G401.6 (cell line): ENCODE results near the gene TTLL10.
"Not testable (repeated sequence)": the region's sequence is repeated elsewhere in the genome, so short reads cannot be mapped to it uniquely, and the experiment has no call there.

Source experiments
- FAIRE-seq: peaks from 2 replicates; lab custom pipeline; 2012; peaks lifted over from hg19 to GRCh38; lab: Jason Lieb, UNC

The TTLL10 gene

DNA sequence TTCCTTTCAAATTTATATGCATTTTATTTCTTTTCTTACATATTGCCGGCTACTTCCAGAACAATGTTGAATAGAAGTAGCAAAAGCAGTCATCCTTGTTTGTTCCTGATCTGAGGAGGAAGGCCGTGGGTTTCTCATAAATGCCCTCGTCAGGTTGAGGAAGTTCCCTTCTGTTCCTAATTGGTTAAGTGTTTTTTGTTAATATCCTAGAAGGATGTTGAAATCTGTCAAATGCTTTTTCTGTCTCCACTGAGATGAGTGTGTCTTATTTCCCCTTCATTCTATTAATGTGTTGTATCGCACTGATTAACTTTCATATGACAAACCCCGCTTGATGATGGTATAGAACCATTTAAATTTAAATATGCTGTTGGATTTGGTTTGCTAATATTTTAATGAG lies 15.4 kb downstream of the TTLL10 start:
- no peak for FAIRE-seq

GRCh38 chr1:1191734-1192133 lies 18.1 kb downstream of the TTLL10 start:
- no peak for FAIRE-seq

- no peak for FAIRE-seq
Measured at GRCh38 chr1:1194723-1195122, 21.0 kb downstream of the TTLL10 start.

GRCh38 chr1:1195726-1196125 lies 22.0 kb downstream of the TTLL10 start:
- FAIRE-seq: not testable (repeated sequence)

GRCh38 chr1:1196431-1197187 lies 22.9 kb downstream of the TTLL10 start:
- no peak for FAIRE-seq

DNA sequence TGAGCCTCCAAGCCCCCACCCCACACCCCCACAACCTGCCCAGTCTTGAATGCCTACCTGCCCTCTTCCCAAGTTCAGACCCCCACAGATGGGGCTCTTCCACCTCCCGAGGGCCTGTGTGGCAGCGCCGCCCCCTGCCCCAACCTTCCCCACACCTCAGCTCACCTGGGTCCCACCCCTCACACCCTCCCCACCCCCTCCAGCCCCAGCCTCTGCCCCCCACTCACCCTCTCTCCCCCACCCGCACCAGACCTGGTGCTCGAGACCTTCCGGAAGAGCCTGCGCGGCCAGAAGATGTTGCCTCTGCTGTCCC lies 23.5 kb downstream of the TTLL10 start:
- no peak for FAIRE-seq

DNA sequence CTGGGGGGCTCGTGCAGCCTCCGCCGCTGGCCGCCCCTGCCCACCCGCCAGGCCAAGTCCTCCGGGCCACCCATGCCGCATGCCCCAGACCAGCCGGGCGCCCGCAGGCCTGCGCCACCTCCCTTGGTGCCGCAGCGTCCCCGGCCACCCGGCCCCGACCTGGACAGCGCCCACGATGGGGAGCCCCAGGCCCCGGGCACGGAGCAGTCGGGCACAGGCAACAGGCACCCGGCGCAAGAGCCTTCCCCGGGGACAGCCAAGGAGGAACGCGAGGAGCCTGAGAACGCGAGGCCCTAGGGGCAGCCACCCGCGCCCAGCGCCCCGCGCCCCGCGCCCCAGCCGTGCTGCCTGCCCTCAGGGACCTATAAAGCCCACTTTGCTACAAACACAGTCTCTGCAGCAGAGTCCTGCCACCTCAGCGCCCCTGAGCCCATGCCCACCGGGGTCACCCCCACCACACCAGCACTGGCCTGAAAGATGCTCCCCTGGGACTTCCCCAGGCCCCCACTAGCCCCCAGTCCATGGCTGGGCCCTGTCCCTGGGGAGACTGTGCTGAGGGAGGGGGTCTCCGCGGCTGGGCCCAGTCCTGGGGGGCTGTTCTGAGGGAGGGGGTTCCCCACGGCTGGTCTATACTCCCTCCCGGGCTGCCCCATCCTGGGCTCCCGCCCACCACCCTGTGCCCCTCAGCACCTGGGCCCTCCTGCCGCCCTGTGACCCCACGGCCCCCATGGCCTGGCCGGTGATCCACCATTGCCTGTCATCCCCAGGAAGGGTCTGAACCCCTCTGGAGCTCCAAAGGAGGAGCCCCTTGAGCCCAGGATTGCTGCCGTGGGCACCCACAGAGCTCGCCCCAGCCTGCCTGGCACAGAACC lies 24.1 kb downstream of the TTLL10 start:
- FAIRE-seq: no peak

GRCh38 chr1:1198423-1199140 lies 24.9 kb downstream of the TTLL10 start:
- no peak for FAIRE-seq

DNA sequence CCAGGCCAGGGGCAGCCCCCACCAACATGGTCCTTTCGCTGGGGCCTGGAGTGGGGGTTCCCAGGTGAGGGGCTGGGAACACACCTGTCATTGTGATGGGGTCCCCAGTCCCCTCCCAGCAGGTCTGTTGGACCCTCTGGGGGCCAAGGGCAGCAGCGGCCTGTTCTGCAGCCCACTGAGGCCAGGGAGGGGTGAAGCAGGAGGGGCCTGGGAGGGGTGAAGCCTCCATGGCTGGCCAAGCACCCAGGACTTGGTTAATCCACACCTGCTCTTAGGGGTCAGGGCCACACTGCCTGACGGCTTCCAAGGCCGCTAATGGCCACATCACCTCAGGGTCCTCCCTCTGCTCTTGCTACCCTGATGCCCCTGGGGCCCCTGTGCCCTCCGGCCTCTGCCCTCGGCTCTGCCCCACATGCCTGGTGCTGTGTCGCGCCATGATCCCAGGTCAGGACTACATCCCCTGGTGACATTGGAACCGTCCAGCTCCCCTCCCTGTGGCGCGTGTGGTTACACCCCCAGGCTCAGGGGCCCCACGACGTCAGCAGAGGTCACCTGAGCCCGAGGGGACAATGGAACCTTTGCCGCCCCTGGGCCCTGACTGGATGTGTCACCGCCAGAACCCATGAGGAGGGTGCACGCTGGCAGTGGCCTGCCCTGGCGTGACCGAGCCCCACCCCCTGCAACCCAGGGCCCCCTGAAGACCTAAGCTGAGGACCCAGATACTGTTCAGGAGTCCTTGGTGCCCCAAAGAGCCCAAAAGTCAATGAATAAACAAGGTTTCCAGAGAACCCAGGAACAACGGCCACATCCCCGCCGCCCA lies 25.7 kb downstream of the TTLL10 start:
- FAIRE-seq: no peak

GRCh38 chr1:1199961-1200875 lies 26.5 kb downstream of the TTLL10 start:
- no peak for FAIRE-seq

DNA sequence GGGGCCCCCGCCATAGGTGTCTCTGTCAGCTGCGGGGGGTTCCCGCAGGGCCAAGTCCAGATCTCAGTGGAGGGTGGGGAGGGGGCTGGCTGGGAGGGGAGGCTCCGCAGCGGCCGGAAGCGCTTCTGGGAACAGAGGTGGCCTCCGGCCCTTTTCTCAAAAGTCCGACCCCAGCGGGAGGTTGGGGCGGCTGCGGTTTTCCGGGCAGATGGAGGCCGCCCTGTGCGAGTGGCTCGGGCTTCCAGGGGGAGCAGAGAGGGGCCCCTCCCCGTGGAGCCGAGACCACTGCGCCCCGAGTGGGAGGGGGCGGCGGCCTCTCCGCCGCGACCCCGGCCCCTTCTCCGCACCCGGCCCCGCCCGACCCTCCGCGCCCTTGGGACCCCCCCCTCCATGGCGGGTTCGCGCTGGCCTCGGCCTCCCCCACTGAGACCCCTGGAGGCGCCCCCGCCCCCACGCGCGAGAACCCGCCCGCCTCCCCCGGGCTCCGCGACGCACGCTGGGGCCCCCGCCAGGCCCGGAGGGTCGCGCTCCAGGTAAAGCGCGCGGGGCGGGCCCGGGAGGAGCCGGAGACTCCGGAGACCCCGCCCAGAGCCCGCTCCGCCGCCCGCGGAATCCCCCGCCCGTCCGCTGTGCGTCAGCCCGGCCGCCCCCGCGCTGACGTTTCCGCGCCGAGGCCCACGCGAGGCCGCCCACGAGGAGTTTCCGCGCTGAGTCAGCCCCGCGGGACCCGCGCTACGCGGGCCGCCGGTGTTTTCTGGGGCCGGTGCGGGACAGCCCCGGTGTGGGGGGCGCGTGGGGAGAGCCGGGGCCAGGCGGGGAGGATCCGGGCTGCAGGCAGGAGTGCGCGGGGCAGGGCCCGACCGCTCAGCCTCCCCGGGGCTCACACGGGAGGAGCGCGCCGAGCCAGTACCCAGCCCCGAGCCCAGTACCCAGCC lies 27.5 kb downstream of the TTLL10 start:
- FAIRE-seq: no peak

- FAIRE-seq: no peak
Measured at GRCh38 chr1:1202831-1203560, 29.3 kb downstream of the TTLL10 start.

DNA sequence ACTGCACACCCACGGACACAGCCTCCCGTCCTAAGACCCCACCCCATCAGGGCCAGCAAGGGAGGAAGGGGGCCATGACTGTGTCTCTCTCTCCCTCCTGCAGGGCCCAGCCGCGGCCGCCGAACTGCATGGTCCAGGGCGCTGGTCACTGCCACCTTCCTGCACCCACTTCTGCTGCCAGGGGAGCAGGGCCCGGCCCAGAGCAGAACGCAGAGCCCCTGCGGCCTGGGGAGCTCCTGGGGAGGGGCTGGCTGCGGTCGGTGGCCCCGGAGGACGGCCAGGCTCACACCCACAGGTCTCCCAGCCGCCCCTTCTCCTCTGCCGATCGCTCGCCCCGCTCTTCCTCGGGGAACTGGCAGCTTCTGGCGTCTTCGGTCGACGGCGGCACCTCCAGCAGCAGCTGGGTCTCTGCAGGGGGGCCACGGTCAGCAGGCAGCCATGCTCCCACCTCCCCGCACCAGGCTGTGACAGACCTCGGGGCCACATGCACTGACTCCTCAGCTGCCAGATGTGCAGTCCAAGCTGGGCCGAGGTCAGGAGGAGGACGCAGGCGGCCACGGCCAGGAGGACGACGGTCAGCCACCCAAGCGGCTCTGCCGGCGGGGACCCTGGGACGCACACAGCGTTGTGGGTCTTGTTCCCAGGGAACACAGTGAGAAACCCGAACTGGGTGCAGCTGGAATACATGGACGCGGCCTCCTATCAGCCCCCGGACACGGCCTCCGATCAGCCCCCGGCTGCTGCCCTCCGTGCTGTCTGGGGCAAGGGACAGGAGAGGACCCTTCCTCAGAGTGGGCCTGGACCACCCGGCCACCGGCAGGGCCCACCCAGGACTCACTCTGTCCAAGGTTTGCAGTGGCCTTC lies 30.1 kb downstream of the TTLL10 start:
- FAIRE-seq: no peak

GRCh38 chr1:1204425-1204920 lies 30.8 kb downstream of the TTLL10 start:
- FAIRE-seq: no peak

DNA sequence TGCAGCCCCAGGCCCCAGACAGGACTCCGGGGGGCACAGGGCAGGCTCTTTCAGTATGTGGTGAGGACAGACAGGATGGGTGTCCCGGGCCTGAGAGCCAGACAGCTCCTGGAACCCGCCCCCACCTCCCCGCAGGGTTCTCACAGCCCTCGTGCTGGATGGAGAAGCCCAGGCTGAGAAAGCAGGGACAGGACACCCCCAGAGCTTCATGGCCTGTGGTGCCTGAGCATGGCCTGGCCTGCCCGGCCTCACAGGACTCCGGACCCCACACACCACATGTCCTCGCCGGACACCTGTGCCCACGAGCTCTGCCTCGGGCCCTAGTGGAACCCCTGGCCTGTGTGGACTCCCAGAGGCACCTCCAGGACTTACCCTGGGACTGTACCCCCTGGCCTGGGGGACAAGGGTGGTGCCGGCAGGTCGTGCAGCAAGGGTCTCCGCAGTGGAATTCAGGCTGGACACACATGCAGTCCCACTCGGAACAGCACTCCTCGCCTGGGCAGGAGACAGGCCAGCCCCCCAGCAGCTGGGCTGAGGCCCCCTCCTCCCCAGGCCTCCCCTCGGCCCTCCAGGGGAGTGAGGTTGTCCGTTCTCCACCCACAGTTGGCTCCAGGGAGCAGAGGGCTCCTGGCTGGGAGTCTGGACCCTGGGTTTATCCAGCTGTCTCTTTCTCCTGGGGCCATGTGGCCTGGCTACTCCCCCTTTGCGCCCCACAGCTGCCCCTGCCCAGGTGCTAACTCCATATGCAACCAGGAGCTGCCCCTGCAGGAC lies 31.5 kb downstream of the TTLL10 start:
- no peak for FAIRE-seq

DNA sequence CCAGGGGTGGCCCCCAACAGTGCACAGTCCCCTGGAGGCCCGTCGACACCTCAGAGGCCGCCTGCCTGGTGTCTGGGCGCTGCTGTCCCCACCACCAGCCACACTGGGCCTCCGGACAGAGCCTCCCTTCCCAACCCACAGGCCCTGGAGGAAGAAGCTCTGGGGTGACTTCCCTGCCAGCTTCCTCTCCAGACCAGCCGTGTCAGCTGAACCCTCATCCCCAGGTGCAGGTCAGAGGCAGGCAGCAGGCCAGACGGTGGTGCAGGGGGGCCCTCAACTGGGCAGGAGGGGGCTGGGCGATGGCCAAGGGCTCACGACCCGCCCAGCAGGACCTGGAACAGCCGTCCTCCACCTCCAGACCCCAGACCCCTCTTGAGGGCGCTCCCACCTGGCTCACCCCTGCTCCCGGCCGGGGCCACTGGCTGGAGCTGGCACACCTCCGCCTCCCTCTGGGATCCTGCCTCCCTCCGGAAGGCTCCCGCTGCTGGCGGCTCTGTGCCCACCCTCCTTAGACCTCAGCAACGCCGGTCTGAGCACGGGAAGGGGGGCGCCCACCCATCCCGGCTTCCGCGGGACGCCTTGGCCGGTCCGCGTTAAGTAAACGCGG lies 32.2 kb downstream of the TTLL10 start:
- FAIRE-seq: no peak
